ENCODE measurements around the gene LRR1. TPM values are rescaled to one million over a fixed set of nuclear protein-coding genes. Genes with fewer than 3 reads are reported as not detected.
A peak's percentile ranks its signal among the peaks of the same experiment; 100 is the strongest.

Gene LRR1
- total RNA-seq, 1 donor from 2014 or later = 16.4 TPM

- H3K4me3 Mint-ChIP-seq (ENCODE audit: low read depth) = peak overlapping the region; percentile 95
- DNase-seq (ENCODE audit: low spot score, unreplicated experiment) = no peak
- H3K9me3 Mint-ChIP-seq (ENCODE audit: low read depth) = no peaks in the 10 kb centered on the region
- peaks cover 22% of the 10 kb centered on the region for H3K4me1 Mint-ChIP-seq (ENCODE audit: low read depth)
- H3K27ac Mint-ChIP-seq = peak overlapping the region; percentile 99
- peaks cover 11% of the 10 kb centered on the region for H3K36me3 Mint-ChIP-seq (ENCODE audit: insufficient read depth)
- H3K27me3 Mint-ChIP-seq = no peaks in the 10 kb centered on the region
- TF ChIP-seq CTCF (IDR thresholded peaks at IDR 0.05; ENCODE audit: unreplicated experiment) = no peak
These were observed 21.0 kb downstream of the LRR1 start for GRCh38 chr14:49619730-49620129.

- peak; percentile 96 for DNase-seq (ENCODE audit: low spot score, unreplicated experiment)
- H3K27me3 Mint-ChIP-seq = no peaks in the 10 kb centered on the region
- peak within 1 kb of the TSS; percentile 95 for H3K4me3 Mint-ChIP-seq (ENCODE audit: low read depth)
These were observed 21.7 kb downstream of the LRR1 start, which contains the start of the genes MGAT2 and RPL36AL for GRCh38 chr14:49620182-49621113. Gene MGAT2, plus strand, starts transcription at chr14:49620799. Its CDS starts 470 bp downstream, at chr14:49621269. Gene RPL36AL, minus strand, starts transcription at chr14:49620626. Its CDS starts 1,522 bp downstream, at chr14:49619104.

GRCh38 chr14:49621114-49621881 is 22.6 kb downstream of the LRR1 start:
- H3K4me3 Mint-ChIP-seq (ENCODE audit: low read depth) = peak overlapping the region; percentile 95
- peaks cover 22% of the 10 kb centered on the region for H3K4me1 Mint-ChIP-seq (ENCODE audit: low read depth)
- TF ChIP-seq CTCF (IDR thresholded peaks at IDR 0.05; ENCODE audit: unreplicated experiment) = peak; percentile 1
- no peaks in the 10 kb centered on the region for H3K27me3 Mint-ChIP-seq
- peaks cover 15% of the 10 kb centered on the region for H3K36me3 Mint-ChIP-seq (ENCODE audit: insufficient read depth)
- peak; percentile 39 for DNase-seq (ENCODE audit: low spot score, unreplicated experiment)
- peak overlapping the region; percentile 56 for H3K27ac Mint-ChIP-seq
- no peaks in the 10 kb centered on the region for H3K9me3 Mint-ChIP-seq (ENCODE audit: low read depth)

More at GRCh38 chr14:49620182-49621113, 21.7 kb downstream of the LRR1 start, which contains the start of the genes MGAT2 and RPL36AL:
- peaks cover 12% of the 10 kb centered on the region for H3K36me3 Mint-ChIP-seq (ENCODE audit: insufficient read depth)
- H3K4me1 Mint-ChIP-seq (ENCODE audit: low read depth) = peaks cover 22% of the 10 kb centered on the region
- H3K9me3 Mint-ChIP-seq (ENCODE audit: low read depth) = no peaks in the 10 kb centered on the region
- TF ChIP-seq CTCF (IDR thresholded peaks at IDR 0.05; ENCODE audit: unreplicated experiment) = peak; percentile 41
- peak within 1 kb of the TSS; percentile 99 for H3K27ac Mint-ChIP-seq

GRCh38 chr14:49622022-49622607 is 23.4 kb downstream of the LRR1 start:
- DNase-seq (ENCODE audit: low spot score, unreplicated experiment) = no peak
- no peak for TF ChIP-seq CTCF (IDR thresholded peaks at IDR 0.05; ENCODE audit: unreplicated experiment)
- peak overlapping the region; percentile 52 for H3K27ac Mint-ChIP-seq
- H3K9me3 Mint-ChIP-seq (ENCODE audit: low read depth) = no peaks in the 10 kb centered on the region
- H3K4me1 Mint-ChIP-seq (ENCODE audit: low read depth) = peaks cover 22% of the 10 kb centered on the region
- H3K27me3 Mint-ChIP-seq = no peaks in the 10 kb centered on the region
- H3K4me3 Mint-ChIP-seq (ENCODE audit: low read depth) = peak overlapping the region; percentile 95
- H3K36me3 Mint-ChIP-seq (ENCODE audit: insufficient read depth) = peaks cover 16% of the 10 kb centered on the region

- Mint-ChIP-seq H3K4me3 (ENCODE audit: low read depth) (no peak overlapping the region), H3K9me3 (ENCODE audit: low read depth) (no peaks in the 10 kb centered on the region), H3K27ac (no peak overlapping the region), H3K36me3 (ENCODE audit: insufficient read depth) (peaks cover 13% of the 10 kb centered on the region), H3K27me3 (no peaks in the 10 kb centered on the region), H3K4me1 (ENCODE audit: low read depth) (peaks cover 20% of the 10 kb centered on the region)
- no peak for TF ChIP-seq CTCF (IDR thresholded peaks at IDR 0.05; ENCODE audit: unreplicated experiment)
- DNase-seq (ENCODE audit: low spot score, unreplicated experiment) = no peak
These were observed 24.6 kb downstream of the LRR1 start for GRCh38 chr14:49623387-49623786.

Measured in progenitor cell of endocrine pancreas (in vitro differentiated cells).